Progenitor cell of endocrine pancreas (in vitro differentiated cells): ENCODE results near the gene TP53AIP1. TPM values are rescaled to one million over a fixed set of nuclear protein-coding genes. Genes with fewer than 3 reads are reported as not detected.

Experiments
- DNase-seq: peaks from one replicate; pipeline ENCODE4 v3.0.0; 2021; ENCODE audit warnings: low spot score; ENCODE audit not compliant: unreplicated experiment
- H3K27ac Mint-ChIP-seq: 2 replicates; pipeline ENCODE4 v1.8.0; 2021; ENCODE audit warnings: mild to moderate bottlenecking, moderate library complexity, mixed read lengths
- H3K27me3 Mint-ChIP-seq: 2 replicates; pipeline ENCODE4 v1.8.0; 2021; ENCODE audit warnings: mixed read lengths
- H3K36me3 Mint-ChIP-seq: 2 replicates; pipeline ENCODE4 v1.8.0; 2022; ENCODE audit warnings: mixed read lengths; ENCODE audit not compliant: insufficient read depth
- H3K4me1 Mint-ChIP-seq: 2 replicates; pipeline ENCODE4 v1.8.0; 2021; ENCODE audit warnings: low read depth, mixed read lengths
- H3K4me3 Mint-ChIP-seq: 2 replicates; pipeline ENCODE4 v1.8.0; 2021; ENCODE audit warnings: low read depth, mild to moderate bottlenecking, moderate library complexity, mixed read lengths
- H3K9me3 Mint-ChIP-seq: 2 replicates; pipeline ENCODE4 v1.8.0; 2021; ENCODE audit warnings: low read depth, mixed read lengths
- total RNA-seq: library from RNA; stranded (reverse); gene quantifications from 2 replicates; pipeline ENCODE4 v1.2.1, GENCODE V29; 2021
- TF ChIP-seq, protein P1 (sequence below): fragments of 200-600 bp; sonication (generic); IDR thresholded peaks from one replicate; pipeline ENCODE4 v1.5.0; 2021; ENCODE audit warnings: antibody characterized with exemption, mild to moderate bottlenecking; ENCODE audit not compliant: unreplicated experiment

TP53AIP1 gene
- total RNA-seq, 1 donor from 2014 or later, result 0.12 TPM

DNA sequence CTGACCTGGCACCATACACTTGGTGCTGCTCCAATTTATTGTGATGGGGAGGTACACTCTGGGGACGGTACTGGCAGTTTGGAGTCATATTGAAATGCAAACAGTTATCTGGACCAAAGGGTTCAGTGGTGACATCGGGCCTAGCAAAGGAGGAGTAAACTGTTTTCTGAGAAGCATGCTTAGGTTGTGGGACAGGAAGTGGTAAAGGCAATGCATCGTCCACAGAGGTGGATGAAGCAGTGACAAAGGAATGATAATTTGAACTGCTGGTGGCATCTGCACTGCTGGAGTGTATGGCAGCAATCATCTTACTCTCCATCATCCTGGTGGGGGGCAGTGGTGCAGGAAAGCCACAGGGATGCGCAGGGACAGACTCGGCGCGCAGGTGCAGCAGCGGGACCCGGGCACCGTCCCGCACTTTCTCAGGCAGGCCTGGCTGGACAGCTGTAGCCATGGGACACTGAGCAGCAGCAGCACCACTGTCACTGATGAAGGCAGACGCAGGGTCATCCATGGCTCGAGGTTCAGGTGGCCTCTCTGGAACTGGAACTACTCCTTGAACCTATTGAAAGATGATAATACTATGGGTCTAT is 28.0 kb upstream of the TP53AIP1 start:
- Mint-ChIP-seq H3K36me3 (peaks cover 23% of the 10 kb centered on the region), H3K4me3 (no peak overlapping the region), H3K27me3 (no peaks in the 10 kb centered on the region), H3K4me1 (no peaks in the 10 kb centered on the region), H3K9me3 (no peaks in the 10 kb centered on the region), H3K27ac (no peak overlapping the region)
- no peak for DNase-seq
- TF ChIP-seq, protein P1, sequence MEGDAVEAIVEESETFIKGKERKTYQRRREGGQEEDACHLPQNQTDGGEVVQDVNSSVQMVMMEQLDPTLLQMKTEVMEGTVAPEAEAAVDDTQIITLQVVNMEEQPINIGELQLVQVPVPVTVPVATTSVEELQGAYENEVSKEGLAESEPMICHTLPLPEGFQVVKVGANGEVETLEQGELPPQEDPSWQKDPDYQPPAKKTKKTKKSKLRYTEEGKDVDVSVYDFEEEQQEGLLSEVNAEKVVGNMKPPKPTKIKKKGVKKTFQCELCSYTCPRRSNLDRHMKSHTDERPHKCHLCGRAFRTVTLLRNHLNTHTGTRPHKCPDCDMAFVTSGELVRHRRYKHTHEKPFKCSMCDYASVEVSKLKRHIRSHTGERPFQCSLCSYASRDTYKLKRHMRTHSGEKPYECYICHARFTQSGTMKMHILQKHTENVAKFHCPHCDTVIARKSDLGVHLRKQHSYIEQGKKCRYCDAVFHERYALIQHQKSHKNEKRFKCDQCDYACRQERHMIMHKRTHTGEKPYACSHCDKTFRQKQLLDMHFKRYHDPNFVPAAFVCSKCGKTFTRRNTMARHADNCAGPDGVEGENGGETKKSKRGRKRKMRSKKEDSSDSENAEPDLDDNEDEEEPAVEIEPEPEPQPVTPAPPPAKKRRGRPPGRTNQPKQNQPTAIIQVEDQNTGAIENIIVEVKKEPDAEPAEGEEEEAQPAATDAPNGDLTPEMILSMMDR, result no peak

DNA sequence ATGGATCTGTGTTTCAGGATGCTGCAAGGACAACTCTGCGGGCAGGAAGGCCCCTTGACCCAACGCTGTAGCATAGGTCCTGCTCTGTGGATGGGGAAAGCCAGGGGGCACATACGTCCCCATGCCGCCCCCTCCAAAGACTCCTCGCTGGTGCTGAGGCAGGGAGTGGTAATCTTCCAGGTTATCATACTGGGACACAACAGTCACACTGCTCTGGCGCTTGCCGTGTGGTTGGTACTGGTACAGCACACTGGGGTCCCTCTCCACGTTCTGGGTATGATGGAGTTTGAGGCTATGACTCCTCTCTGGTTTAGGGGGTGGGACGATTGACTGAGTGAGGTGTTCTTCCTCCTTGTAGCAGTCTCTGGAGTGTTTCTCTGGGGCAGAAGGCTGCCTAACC is 26.2 kb upstream of the TP53AIP1 start:
- TF ChIP-seq, protein P1, result no peak
- Mint-ChIP-seq H3K27ac (no peak overlapping the region), H3K36me3 (peaks cover 21% of the 10 kb centered on the region), H3K9me3 (no peaks in the 10 kb centered on the region), H3K4me1 (no peaks in the 10 kb centered on the region), H3K4me3 (no peak overlapping the region), H3K27me3 (no peaks in the 10 kb centered on the region)
- no peak for DNase-seq

DNA sequence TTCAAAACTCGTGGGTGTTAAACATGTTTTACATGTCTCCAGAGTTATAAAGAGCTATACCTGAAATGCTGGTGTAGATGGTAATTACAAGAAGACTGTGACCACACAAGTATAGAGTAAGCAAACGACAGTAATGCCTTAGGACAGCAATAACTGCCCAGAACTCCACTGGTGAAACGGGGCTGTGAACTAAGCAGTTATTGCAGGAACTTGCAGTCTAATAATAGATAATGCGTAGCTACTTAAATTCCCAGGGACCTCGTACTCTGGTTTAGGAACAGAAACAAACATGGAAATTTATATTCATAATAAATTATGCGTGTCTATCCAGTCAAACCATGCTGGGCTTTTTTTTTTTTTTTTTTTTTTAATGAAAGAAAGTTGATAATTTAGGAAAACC is 24.9 kb upstream of the TP53AIP1 start:
- H3K4me1 Mint-ChIP-seq, result no peaks in the 10 kb centered on the region
- DNase-seq, result no peak
- H3K27me3 Mint-ChIP-seq, result no peaks in the 10 kb centered on the region
- no peak overlapping the region for H3K4me3 Mint-ChIP-seq
- H3K27ac Mint-ChIP-seq, result peak overlapping the region; percentile 1
- TF ChIP-seq, protein P1, result no peak
- H3K36me3 Mint-ChIP-seq, result peaks cover 15% of the 10 kb centered on the region
- H3K9me3 Mint-ChIP-seq, result no peaks in the 10 kb centered on the region

DNA sequence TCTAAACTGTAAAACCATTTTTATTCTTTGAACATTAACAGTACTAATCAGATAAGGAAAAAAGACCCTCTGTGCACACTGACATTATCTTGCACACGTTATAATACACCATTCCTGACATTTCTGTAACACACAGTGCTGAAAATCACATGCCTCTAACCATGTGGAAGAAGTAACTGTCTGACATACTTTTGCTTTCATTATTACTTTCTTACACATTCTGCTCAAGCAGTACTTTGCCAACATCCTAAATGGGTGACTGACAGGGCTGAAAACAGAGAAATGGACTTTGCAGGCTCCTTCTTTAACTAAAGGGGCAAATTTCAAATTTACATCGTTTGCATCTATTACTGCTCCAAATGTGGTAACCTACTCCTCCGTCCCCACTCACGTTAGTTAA is 22.8 kb upstream of the TP53AIP1 start:
- Mint-ChIP-seq H3K4me3 (no peak overlapping the region), H3K9me3 (no peaks in the 10 kb centered on the region), H3K27me3 (no peaks in the 10 kb centered on the region), H3K36me3 (peaks cover 10% of the 10 kb centered on the region), H3K27ac (no peak overlapping the region), H3K4me1 (no peaks in the 10 kb centered on the region)
- DNase-seq, result no peak
- TF ChIP-seq, protein P1, result no peak

DNA sequence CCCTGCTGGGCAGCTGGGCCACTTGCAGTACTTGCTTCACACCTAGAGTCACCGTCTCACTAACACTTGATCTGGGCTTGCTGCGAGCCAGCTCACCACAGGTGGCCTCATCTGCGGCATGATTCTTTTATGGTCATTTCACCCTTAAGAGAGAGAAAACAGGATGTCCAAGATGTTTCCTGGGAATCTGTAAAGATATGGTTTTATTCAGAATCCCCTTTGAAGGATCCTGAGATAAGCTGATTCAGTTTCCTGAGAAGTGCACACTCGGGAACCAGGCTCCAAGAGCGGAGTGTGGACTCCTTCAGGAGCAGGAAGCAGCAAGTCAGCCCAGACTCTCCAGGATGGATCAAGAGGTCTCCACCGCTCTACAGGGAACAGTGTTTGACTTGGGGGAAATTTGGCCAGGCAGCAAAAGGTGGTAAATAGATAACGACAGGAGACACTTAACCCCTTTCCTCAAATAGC is 21.8 kb upstream of the TP53AIP1 start:
- Mint-ChIP-seq H3K4me3 (no peak overlapping the region), H3K4me1 (no peaks in the 10 kb centered on the region), H3K27me3 (no peaks in the 10 kb centered on the region), H3K9me3 (no peaks in the 10 kb centered on the region), H3K27ac (no peak overlapping the region), H3K36me3 (peaks cover 4% of the 10 kb centered on the region)
- TF ChIP-seq, protein P1, result no peak
- no peak for DNase-seq
